Liver (tissue), 9 donors: ENCODE data around the gene IFNAR2. TPM values are rescaled to one million over a fixed set of nuclear protein-coding genes. Genes with fewer than 3 reads are reported as not detected.

Experiments
- DNase-seq: peaks from one replicate; pipeline ENCODE4 v3.0.0-alpha.2; 2017; ENCODE audit warnings: low spot score
- H3K27ac ChIP-seq, 2 donors: one replicate each; pipeline ENCODE4 v1.7.0; 2013; ENCODE audit warnings: inconsistent platforms in 2 of 2, low read length in 2 of 2, control low read depth in 1 of 2, low read depth in 1 of 2, mild to moderate bottlenecking in 1 of 2
- H3K27me3 ChIP-seq, 4 donors: one replicate each; pipeline versions ENCODE4 v1.6.1 to v1.7.0; 2013; ENCODE audit warnings: low read length in 3 of 4, inconsistent platforms in 1 of 4, mild to moderate bottlenecking in 1 of 4, moderate library complexity in 1 of 4; ENCODE audit not compliant: control insufficient read depth in 4 of 4, insufficient read depth in 4 of 4
- H3K36me3 ChIP-seq, 4 donors: one replicate each; pipeline versions ENCODE4 v1.6.1 to v1.7.0; 2013; ENCODE audit warnings: low read length in 3 of 4, mild to moderate bottlenecking in 3 of 4, low read depth in 1 of 4, moderate library complexity in 1 of 4; ENCODE audit not compliant: control insufficient read depth in 4 of 4, insufficient read depth in 3 of 4
- H3K4me1 ChIP-seq, 4 donors: one replicate each; pipeline versions ENCODE4 v1.6.1 to v1.7.0; 2013; ENCODE audit warnings: low read length in 3 of 4, mild to moderate bottlenecking in 3 of 4, moderate library complexity in 1 of 4; ENCODE audit not compliant: control insufficient read depth in 4 of 4, insufficient read depth in 4 of 4
- H3K4me3 ChIP-seq, 3 donors: one replicate each; pipeline versions ENCODE4 v1.6.1 to v1.7.0; 2013; ENCODE audit warnings: low read length in 3 of 3, control low read depth in 1 of 3, low read depth in 1 of 3, mild to moderate bottlenecking in 1 of 3
- H3K9ac ChIP-seq, 2 donors: one replicate each; pipeline ENCODE4 v1.7.0; 2013; ENCODE audit warnings: low read length in 2 of 2, mild to moderate bottlenecking in 2 of 2, moderate library complexity in 2 of 2, control low read depth in 1 of 2, low read depth in 1 of 2
- H3K9me3 ChIP-seq, 4 donors: one replicate each; pipeline versions ENCODE4 v1.6.1 to v1.7.0; 2013; ENCODE audit warnings: low read length in 3 of 4; ENCODE audit not compliant: control insufficient read depth in 4 of 4
- FOXA1 ChIP-seq: IDR thresholded peaks from 2 replicates; pipeline ENCODE4 v1.6.1; 2016; ENCODE audit warnings: antibody characterized with exemption
- FOXA2 ChIP-seq: IDR thresholded peaks from 2 replicates; pipeline ENCODE4 v1.6.1; 2016; ENCODE audit warnings: antibody characterized with exemption
- GABPA ChIP-seq, 2 donors: IDR thresholded peaks in 1 of 2; conservative IDR thresholded peaks in 1 of 2; 2 replicates each; pipeline ENCODE4 v1.6.1; 2016; ENCODE audit warnings: antibody characterized with exemption in 2 of 2, mild to moderate bottlenecking in 1 of 2, moderate library complexity in 1 of 2
- HNF4A ChIP-seq, 2 donors: conservative IDR thresholded peaks; 2 replicates each; pipeline ENCODE4 v1.6.1; 2016; ENCODE audit warnings: antibody characterized with exemption in 2 of 2, mild to moderate bottlenecking in 2 of 2
- HNF4G ChIP-seq: IDR thresholded peaks from 2 replicates; pipeline ENCODE4 v1.6.1; 2016; ENCODE audit warnings: antibody characterized with exemption
- JUND ChIP-seq, 2 donors: IDR thresholded peaks; 2 replicates each; pipeline ENCODE4 v1.6.1; 2016; ENCODE audit warnings: antibody characterized with exemption in 2 of 2
- TAF1 ChIP-seq: conservative IDR thresholded peaks from 2 replicates; pipeline ENCODE4 v1.6.1; 2016; ENCODE audit warnings: antibody characterized with exemption, mild to moderate bottlenecking
- YY1 ChIP-seq: IDR thresholded peaks from 2 replicates; pipeline ENCODE4 v1.6.1; 2016; ENCODE audit warnings: antibody characterized with exemption, mild to moderate bottlenecking
- WGBS: extraction: QIAGEN DNeasy Blood & Tissue Kit; methylation state at CpG from one replicate; pipeline ENCODE4 v1.1.7; 2013; 5-methylcytosine and 5-hydroxymethylcytosine counted together
- polyA plus RNA-seq, 2 donors: library from polyadenylated mRNA; stranded (reverse) in 1 of 2; unstranded in 1 of 2; fragments of 200-250 nt in 1 of 2; fragments of >200 nt in 1 of 2; fragmentation: Nextera tagmentation in 1 of 2; extraction: Ambion mirVana in 1 of 2; gene quantifications; one replicate each; pipeline versions ENCODE4 v1.2.1 to v1.2.3, GENCODE V29; 2013 to 2015
- total RNA-seq, 2 donors: library from RNA; depleted of rRNA; stranded (reverse); fragments of >200 nt; gene quantifications; one replicate each; pipeline ENCODE4 v1.2.3, GENCODE V29; 2014
- TF ChIP-seq, protein P1 (sequence below): IDR thresholded peaks from 2 replicates; pipeline ENCODE4 v1.6.1; 2016; ENCODE audit warnings: antibody characterized with exemption
- TF ChIP-seq, protein P2 (sequence below): IDR thresholded peaks from 2 replicates; pipeline ENCODE4 v1.6.1; 2016; ENCODE audit warnings: antibody characterized with exemption, mild to moderate bottlenecking
- TF ChIP-seq, protein P3 (sequence below): IDR thresholded peaks from 2 replicates; pipeline ENCODE4 v1.6.1; 2016; ENCODE audit warnings: antibody characterized with exemption
- donor health status: healthy.
- donor health status: healthy.
- donor health status: healthy.
- donor health status: healthy.
- donor health status: healthy.

Gene IFNAR2
- total and polyA plus RNA-seq, 4 donors = 12.6 to 17.0 (median 14.6) TPM

GRCh38 chr21:33257094-33257803, 27.5 kb downstream of the IFNAR2 start:
- no peak for TF ChIP-seq FOXA2
- TF ChIP-seq HNF4A (conservative IDR thresholded peaks at IDR 0.05) = no peak
- TF ChIP-seq FOXA1 = no peak
- no peak for TF ChIP-seq TAF1
- no peak for TF ChIP-seq JUND (IDR thresholded peaks at IDR 0.05)
- no peak for TF ChIP-seq HNF4G
- TF ChIP-seq, protein P1, sequence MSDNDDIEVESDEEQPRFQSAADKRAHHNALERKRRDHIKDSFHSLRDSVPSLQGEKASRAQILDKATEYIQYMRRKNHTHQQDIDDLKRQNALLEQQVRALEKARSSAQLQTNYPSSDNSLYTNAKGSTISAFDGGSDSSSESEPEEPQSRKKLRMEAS = no peak
- H3K9ac ChIP-seq = no peak overlapping the region
- H3K36me3 ChIP-seq = peaks cover 5 to 61% (median 49%) of the 10 kb centered on the region in 4 donors
- H3K4me3 ChIP-seq = no peak overlapping the region
- H3K27me3 ChIP-seq = no peaks in the 10 kb centered on the region
- H3K9me3 ChIP-seq = no peaks in the 10 kb centered on the region
- no peak overlapping the region for H3K27ac ChIP-seq
- no peak for DNase-seq
- peaks cover 0 to 7% (median 5%) of the 10 kb centered on the region in 4 donors for H3K4me1 ChIP-seq
- WGBS = 96% methylated on average over 18 of the region's 18 CpGs

- TF ChIP-seq, protein P1 = no peak
- no peak for TF ChIP-seq JUND (IDR thresholded peaks at IDR 0.05)
- TF ChIP-seq, protein P2, sequence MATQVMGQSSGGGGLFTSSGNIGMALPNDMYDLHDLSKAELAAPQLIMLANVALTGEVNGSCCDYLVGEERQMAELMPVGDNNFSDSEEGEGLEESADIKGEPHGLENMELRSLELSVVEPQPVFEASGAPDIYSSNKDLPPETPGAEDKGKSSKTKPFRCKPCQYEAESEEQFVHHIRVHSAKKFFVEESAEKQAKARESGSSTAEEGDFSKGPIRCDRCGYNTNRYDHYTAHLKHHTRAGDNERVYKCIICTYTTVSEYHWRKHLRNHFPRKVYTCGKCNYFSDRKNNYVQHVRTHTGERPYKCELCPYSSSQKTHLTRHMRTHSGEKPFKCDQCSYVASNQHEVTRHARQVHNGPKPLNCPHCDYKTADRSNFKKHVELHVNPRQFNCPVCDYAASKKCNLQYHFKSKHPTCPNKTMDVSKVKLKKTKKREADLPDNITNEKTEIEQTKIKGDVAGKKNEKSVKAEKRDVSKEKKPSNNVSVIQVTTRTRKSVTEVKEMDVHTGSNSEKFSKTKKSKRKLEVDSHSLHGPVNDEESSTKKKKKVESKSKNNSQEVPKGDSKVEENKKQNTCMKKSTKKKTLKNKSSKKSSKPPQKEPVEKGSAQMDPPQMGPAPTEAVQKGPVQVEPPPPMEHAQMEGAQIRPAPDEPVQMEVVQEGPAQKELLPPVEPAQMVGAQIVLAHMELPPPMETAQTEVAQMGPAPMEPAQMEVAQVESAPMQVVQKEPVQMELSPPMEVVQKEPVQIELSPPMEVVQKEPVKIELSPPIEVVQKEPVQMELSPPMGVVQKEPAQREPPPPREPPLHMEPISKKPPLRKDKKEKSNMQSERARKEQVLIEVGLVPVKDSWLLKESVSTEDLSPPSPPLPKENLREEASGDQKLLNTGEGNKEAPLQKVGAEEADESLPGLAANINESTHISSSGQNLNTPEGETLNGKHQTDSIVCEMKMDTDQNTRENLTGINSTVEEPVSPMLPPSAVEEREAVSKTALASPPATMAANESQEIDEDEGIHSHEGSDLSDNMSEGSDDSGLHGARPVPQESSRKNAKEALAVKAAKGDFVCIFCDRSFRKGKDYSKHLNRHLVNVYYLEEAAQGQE = no peak
- no peak for TF ChIP-seq YY1
- TF ChIP-seq TAF1 = no peak
- H3K36me3 ChIP-seq = peaks cover 5 to 58% (median 44%) of the 10 kb centered on the region in 4 donors
- 97% methylated on average over 9 of the region's 9 CpGs for WGBS
Measured at GRCh38 chr21:33258475-33258874, 28.7 kb downstream of the IFNAR2 start.

GRCh38 chr21:33259428-33259827, 29.7 kb downstream of the IFNAR2 start:
- H3K27ac ChIP-seq = peak overlapping the region in 1 of 2 donors; percentile 39
- peaks cover 4 to 52% (median 38%) of the 10 kb centered on the region in 4 donors for H3K36me3 ChIP-seq
- H3K4me1 ChIP-seq = peaks cover 0 to 7% (median 5%) of the 10 kb centered on the region in 4 donors

More at GRCh38 chr21:33258475-33258874, 28.7 kb downstream of the IFNAR2 start:
- Histone ChIP-seq H3K4me1 (peaks cover 0 to 7% (median 5%) of the 10 kb centered on the region in 4 donors), H3K9me3 (no peaks in the 10 kb centered on the region), H3K4me3 (no peak overlapping the region), H3K9ac (no peak overlapping the region), H3K27ac (no peak overlapping the region), H3K27me3 (no peaks in the 10 kb centered on the region)
- DNase-seq = no peak

More at GRCh38 chr21:33259428-33259827, 29.7 kb downstream of the IFNAR2 start:
- TF ChIP-seq, protein P3, sequence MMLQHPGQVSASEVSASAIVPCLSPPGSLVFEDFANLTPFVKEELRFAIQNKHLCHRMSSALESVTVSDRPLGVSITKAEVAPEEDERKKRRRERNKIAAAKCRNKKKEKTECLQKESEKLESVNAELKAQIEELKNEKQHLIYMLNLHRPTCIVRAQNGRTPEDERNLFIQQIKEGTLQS = no peak
- TF ChIP-seq GABPA (IDR thresholded peaks at IDR 0.05 in 1 of 2, conservative IDR thresholded peaks at IDR 0.05 in 1 of 2) (no peak), YY1 (no peak)
- TF ChIP-seq, protein P2 = no peak
- TF ChIP-seq, protein P1 = no peak
- Histone ChIP-seq H3K9me3 (no peaks in the 10 kb centered on the region), H3K4me3 (no peak overlapping the region), H3K9ac (no peak overlapping the region), H3K27me3 (no peaks in the 10 kb centered on the region)
- WGBS = 92% methylated on average over 2 of the region's 2 CpGs
- DNase-seq = no peak
